Neural progenitor cell (in vitro differentiated cells): ENCODE measurements around the gene SMIM11. TPM values are rescaled to one million over a fixed set of nuclear protein-coding genes. Genes with fewer than 3 reads are reported as not detected.
"Not testable (repeated sequence)": the region's sequence is repeated elsewhere in the genome, so short reads cannot be mapped to it uniquely, and the experiment has no call there.

Experiments
- DNase-seq: peaks from one replicate; pipeline ENCODE4 v3.0.0-alpha.2; 2016; ENCODE audit warnings: low spot score
- H2AFZ ChIP-seq: fragments of 200-600 bp; sonication (generic); replicated peaks from 2 replicates; pipeline ENCODE4 v1.6.1; 2016; ENCODE audit warnings: antibody characterized with exemption
- H3F3A ChIP-seq: fragments of 200-600 bp; sonication (generic); 2 replicates; pipeline ENCODE4 v1.6.1; 2016; ENCODE audit warnings: antibody characterized with exemption, low read depth
- H3K27ac ChIP-seq: fragments of 200-600 bp; sonication (generic); 2 replicates; pipeline ENCODE4 v1.5.1; 2016; ENCODE audit warnings: mild to moderate bottlenecking
- H3K27me3 ChIP-seq: fragments of 200-600 bp; sonication (generic); 2 replicates; pipeline ENCODE4 v1.6.1; 2016; ENCODE audit warnings: mild to moderate bottlenecking, moderate library complexity
- H3K36me3 ChIP-seq: fragments of 200-600 bp; sonication (generic); 2 replicates; pipeline ENCODE4 v1.5.1; 2016
- H3K4me1 ChIP-seq: fragments of 200-600 bp; sonication (generic); 2 replicates; pipeline ENCODE4 v1.6.1; 2016; ENCODE audit warnings: mixed run types
- H3K4me2 ChIP-seq: fragments of 200-600 bp; sonication (generic); 2 replicates; pipeline ENCODE4 v1.6.1; 2016
- H3K4me3 ChIP-seq: fragments of 200-600 bp; sonication (generic); 2 replicates; pipeline ENCODE4 v1.5.1; 2016
- H3K79me2 ChIP-seq: fragments of 200-600 bp; sonication (generic); 2 replicates; pipeline ENCODE4 v1.6.1; 2016; ENCODE audit warnings: low read depth
- H3K9ac ChIP-seq: fragments of 200-600 bp; sonication (generic); 2 replicates; pipeline ENCODE4 v1.6.1; 2016
- H3K9me3 ChIP-seq: fragments of 200-600 bp; sonication (generic); 2 replicates; pipeline ENCODE4 v1.5.1; 2016; ENCODE audit warnings: low read depth
- H4K20me1 ChIP-seq: fragments of 200-600 bp; sonication (generic); 2 replicates; pipeline ENCODE4 v1.6.1; 2016; ENCODE audit warnings: low read depth
- H3K27ac Mint-ChIP-seq: 3 replicates; pipeline ENCODE4 v1.8.0; 2021; ENCODE audit warnings: mixed read lengths
- H3K27me3 Mint-ChIP-seq: 2 replicates; pipeline ENCODE4 v1.8.0; 2022; ENCODE audit warnings: low read depth, mild to moderate bottlenecking, inconsistent platforms, moderate library complexity, mixed read lengths; ENCODE audit not compliant: insufficient read depth
- H3K36me3 Mint-ChIP-seq: 3 replicates; pipeline ENCODE4 v1.8.0; 2021; ENCODE audit warnings: mixed read lengths
- H3K4me1 Mint-ChIP-seq: 3 replicates; pipeline ENCODE4 v1.8.0; 2021; ENCODE audit warnings: mixed read lengths
- H3K4me3 Mint-ChIP-seq: 3 replicates; pipeline ENCODE4 v1.8.0; 2021; ENCODE audit warnings: mild to moderate bottlenecking, moderate library complexity, mixed read lengths
- H3K9me3 Mint-ChIP-seq: 3 replicates; pipeline ENCODE4 v1.8.0; 2020; ENCODE audit warnings: mixed read lengths
- total RNA-seq: library from RNA; depleted of rRNA; stranded (reverse); fragments of >200 nt; gene quantifications from 2 replicates; pipeline ENCODE4 v1.2.3, GENCODE V29; 2015; ENCODE audit warnings: low replicate concordance

Gene SMIM11
- total RNA-seq, 1 donor from 2014 or later: 4.8 TPM

- H2AFZ ChIP-seq, H3K27ac ChIP-seq, H3K9me3 Mint-ChIP-seq, H3K27ac Mint-ChIP-seq, H3K9ac ChIP-seq, H3K4me3 ChIP-seq, H3K27me3 Mint-ChIP-seq, H3K27me3 ChIP-seq, H3K79me2 ChIP-seq, DNase-seq, H3K36me3 ChIP-seq, H3F3A ChIP-seq, H3K4me1 Mint-ChIP-seq, H3K36me3 Mint-ChIP-seq, H3K9me3 ChIP-seq, H3K4me1 ChIP-seq, H3K4me2 ChIP-seq, H4K20me1 ChIP-seq, H3K4me3 Mint-ChIP-seq: not testable (repeated sequence)
Observed at GRCh38 chr21:34400522-34400921, 25.2 kb downstream of the SMIM11 start.

- H3K27me3 ChIP-seq, DNase-seq, H3K79me2 ChIP-seq, H2AFZ ChIP-seq, H3K36me3 ChIP-seq, H3K27me3 Mint-ChIP-seq, H3K27ac Mint-ChIP-seq, H3K4me1 Mint-ChIP-seq, H4K20me1 ChIP-seq, H3K9ac ChIP-seq, H3K27ac ChIP-seq, H3K9me3 Mint-ChIP-seq, H3K4me3 Mint-ChIP-seq, H3K4me3 ChIP-seq, H3K9me3 ChIP-seq, H3F3A ChIP-seq, H3K36me3 Mint-ChIP-seq, H3K4me1 ChIP-seq, H3K4me2 ChIP-seq: not testable (repeated sequence)
Observed at GRCh38 chr21:34404742-34405141, 29.4 kb downstream of the SMIM11 start.

GRCh38 chr21:34405686-34406085 is 30.4 kb downstream of the SMIM11 start:
- H3K4me3 Mint-ChIP-seq, H3K79me2 ChIP-seq, H3K27me3 Mint-ChIP-seq, H3K36me3 Mint-ChIP-seq, H3K27me3 ChIP-seq, H3K9ac ChIP-seq, H3K4me3 ChIP-seq, H3K36me3 ChIP-seq, H3K9me3 Mint-ChIP-seq, H3K27ac ChIP-seq, H3K9me3 ChIP-seq, H3K4me1 ChIP-seq, DNase-seq, H3K4me1 Mint-ChIP-seq, H4K20me1 ChIP-seq, H2AFZ ChIP-seq, H3K27ac Mint-ChIP-seq, H3K4me2 ChIP-seq, H3F3A ChIP-seq: not testable (repeated sequence)

- H3K4me3 Mint-ChIP-seq, H3K4me2 ChIP-seq, H3K4me1 Mint-ChIP-seq, DNase-seq, H3K36me3 ChIP-seq, H3K36me3 Mint-ChIP-seq, H3K79me2 ChIP-seq, H3K9me3 ChIP-seq, H3K27me3 ChIP-seq, H3K9ac ChIP-seq, H3K4me3 ChIP-seq, H3K27me3 Mint-ChIP-seq, H2AFZ ChIP-seq, H4K20me1 ChIP-seq, H3F3A ChIP-seq, H3K27ac ChIP-seq, H3K9me3 Mint-ChIP-seq, H3K27ac Mint-ChIP-seq, H3K4me1 ChIP-seq: not testable (repeated sequence)
Observed at GRCh38 chr21:34406102-34406501, 30.8 kb downstream of the SMIM11 start.

- H3K27ac ChIP-seq, H3K36me3 Mint-ChIP-seq, H3F3A ChIP-seq, H3K4me3 Mint-ChIP-seq, H3K79me2 ChIP-seq, H2AFZ ChIP-seq, H3K27me3 ChIP-seq, H3K4me1 ChIP-seq, H3K36me3 ChIP-seq, H3K4me2 ChIP-seq, H3K9me3 Mint-ChIP-seq, H3K27me3 Mint-ChIP-seq, H3K27ac Mint-ChIP-seq, H3K9ac ChIP-seq, H3K9me3 ChIP-seq, H4K20me1 ChIP-seq, DNase-seq, H3K4me1 Mint-ChIP-seq, H3K4me3 ChIP-seq: not testable (repeated sequence)
Observed at GRCh38 chr21:34406676-34407075, 31.4 kb downstream of the SMIM11 start.

- not testable (repeated sequence) for H3K4me1 Mint-ChIP-seq, H3K27ac Mint-ChIP-seq, H3K4me1 ChIP-seq, H3F3A ChIP-seq, H3K79me2 ChIP-seq, H2AFZ ChIP-seq, H3K27ac ChIP-seq, H3K4me2 ChIP-seq, H4K20me1 ChIP-seq, H3K9ac ChIP-seq, H3K36me3 ChIP-seq, H3K4me3 ChIP-seq, H3K9me3 ChIP-seq, H3K4me3 Mint-ChIP-seq, H3K9me3 Mint-ChIP-seq, H3K27me3 ChIP-seq, DNase-seq, H3K36me3 Mint-ChIP-seq, H3K27me3 Mint-ChIP-seq
Observed at GRCh38 chr21:34407294-34407693, 32.0 kb downstream of the SMIM11 start.

GRCh38 chr21:34417448-34418077 is 42.3 kb downstream of the SMIM11 start:
- H3K27ac Mint-ChIP-seq, H3K9me3 ChIP-seq, H4K20me1 ChIP-seq, DNase-seq, H3K79me2 ChIP-seq, H3K36me3 ChIP-seq, H3K4me1 Mint-ChIP-seq, H3K27ac ChIP-seq, H3K4me1 ChIP-seq, H3K4me3 ChIP-seq, H3K4me2 ChIP-seq, H3K27me3 Mint-ChIP-seq, H3K27me3 ChIP-seq, H3K36me3 Mint-ChIP-seq, H2AFZ ChIP-seq, H3K4me3 Mint-ChIP-seq, H3K9me3 Mint-ChIP-seq, H3K9ac ChIP-seq, H3F3A ChIP-seq: not testable (repeated sequence)

GRCh38 chr21:34423805-34424204 is 48.5 kb downstream of the SMIM11 start, which contains the start of gene SMIM34:
Gene SMIM34 (minus strand): TSS chr21:34423951. CDS start chr21:34423839, 112 bp downstream.
- H4K20me1 ChIP-seq, H3K36me3 ChIP-seq, H3K4me3 ChIP-seq, H3K27me3 Mint-ChIP-seq, H3K4me1 Mint-ChIP-seq, H3K4me2 ChIP-seq, DNase-seq, H3K4me3 Mint-ChIP-seq, H3K27ac ChIP-seq, H3K9me3 Mint-ChIP-seq, H3K4me1 ChIP-seq, H3K27ac Mint-ChIP-seq, H3K9ac ChIP-seq, H3K27me3 ChIP-seq, H3K79me2 ChIP-seq, H2AFZ ChIP-seq, H3K36me3 Mint-ChIP-seq, H3F3A ChIP-seq, H3K9me3 ChIP-seq: not testable (repeated sequence)
